ENCODE results near the gene ITGAL. TPM values are rescaled to one million over a fixed set of nuclear protein-coding genes. Genes with fewer than 3 reads are reported as not detected.

The ITGAL gene
- total RNA-seq (1 to 10 TPM; 1.2 to 4.9 TPM), polyA plus RNA-seq (ENCODE audit: insufficient read length in 2 of 2) (1 to 10 TPM; 2.5 to 4.8 TPM)
- long read RNA-seq, donor 1: 0 reads
- long read RNA-seq, donor 2: 0 reads
- long read RNA-seq, donor 3: 0 reads
- long read RNA-seq, donor 4: 0 reads

- H3K9me3 ChIP-seq (ENCODE audit: control insufficient read depth, insufficient read depth, low read length): no peaks in the 10 kb centered on the region
- H3K27ac ChIP-seq (ENCODE audit: low read depth, low read length): no peak within 1 kb of the TSS
- H3K4me1 ChIP-seq (ENCODE audit: control insufficient read depth, insufficient read depth, low read length): no peaks in the 10 kb centered on the region
- no peaks in the 10 kb centered on the region for H3K36me3 ChIP-seq (ENCODE audit: control insufficient read depth, insufficient read depth, low read length)
- no peak for DNase-seq (ENCODE audit: low read depth in 4 of 6, low spot score in 6 of 6)
- 72% methylated on average over 7 of the region's 8 CpGs for whole genome bisulfite sequencing (ENCODE audit: insufficient coverage)
- H3K4me3 ChIP-seq (ENCODE audit: low read depth, low read length): no peak within 1 kb of the TSS
- peaks cover 27% of the 10 kb centered on the region for H3K27me3 ChIP-seq (ENCODE audit: control insufficient read depth, insufficient read depth, low read length)
These were observed at the start of gene ITGAL for GRCh38 chr16:30472328-30472942. TSS of gene ITGAL (plus strand) at chr16:30472742. CDS start at chr16:30472838, 96 bp downstream.

GRCh38 chr16:30428055-30428454 lies 44.5 kb upstream of the ITGAL start:
- peaks cover 35% of the 10 kb centered on the region for H3K36me3 ChIP-seq (ENCODE audit: control insufficient read depth, insufficient read depth, low read length)
- whole genome bisulfite sequencing (ENCODE audit: insufficient coverage): 98% methylated on average over 4 of the region's 4 CpGs
- DNase-seq (ENCODE audit: low read depth in 4 of 6, low spot score in 6 of 6): no peak
- no peaks in the 10 kb centered on the region for H3K27me3 ChIP-seq (ENCODE audit: control insufficient read depth, insufficient read depth, low read length)
- H3K4me3 ChIP-seq (ENCODE audit: low read depth, low read length): no peak overlapping the region
- H3K27ac ChIP-seq (ENCODE audit: low read depth, low read length): no peak overlapping the region
- H3K4me1 ChIP-seq (ENCODE audit: control insufficient read depth, insufficient read depth, low read length): peaks cover 21% of the 10 kb centered on the region
- H3K9me3 ChIP-seq (ENCODE audit: control insufficient read depth, insufficient read depth, low read length): no peaks in the 10 kb centered on the region

DNA sequence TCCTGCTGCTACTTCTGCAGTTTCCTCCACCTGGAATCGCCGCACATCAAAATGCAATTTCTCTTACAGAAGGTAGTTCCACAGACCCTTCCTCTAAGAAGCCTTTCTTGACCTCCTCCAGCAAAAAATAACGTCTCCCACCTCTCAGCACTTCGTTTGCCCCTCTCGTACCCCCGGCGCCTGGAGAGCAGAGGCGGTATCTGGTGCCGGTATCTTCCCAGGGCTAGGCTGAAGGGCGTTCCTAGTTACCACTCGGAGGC lies 43.2 kb upstream of the ITGAL start:
- Histone ChIP-seq H3K36me3 (ENCODE audit: control insufficient read depth, insufficient read depth, low read length) (peaks cover 25% of the 10 kb centered on the region), H3K4me3 (ENCODE audit: low read depth, low read length) (peak overlapping the region; percentile 59), H3K27me3 (ENCODE audit: control insufficient read depth, insufficient read depth, low read length) (no peaks in the 10 kb centered on the region), H3K9me3 (ENCODE audit: control insufficient read depth, insufficient read depth, low read length) (no peaks in the 10 kb centered on the region), H3K4me1 (ENCODE audit: control insufficient read depth, insufficient read depth, low read length) (peaks cover 21% of the 10 kb centered on the region), H3K27ac (ENCODE audit: low read depth, low read length) (peak overlapping the region; percentile 49)
- WGBS (ENCODE audit: insufficient coverage): 4% methylated on average over 11 of the region's 11 CpGs
- no peak for DNase-seq (ENCODE audit: low read depth in 4 of 6, low spot score in 6 of 6)

GRCh38 chr16:30429678-30430427 lies 42.7 kb upstream of the ITGAL start, which contains the start of gene DCTPP1:
TSS of gene DCTPP1 (minus strand) at chr16:30430030. CDS start at chr16:30429980, 50 bp downstream.
- Histone ChIP-seq H3K27ac (ENCODE audit: low read depth, low read length) (peak within 1 kb of the TSS; percentile 49), H3K36me3 (ENCODE audit: control insufficient read depth, insufficient read depth, low read length) (peaks cover 20% of the 10 kb centered on the region), H3K4me3 (ENCODE audit: low read depth, low read length) (peak within 1 kb of the TSS; percentile 59), H3K4me1 (ENCODE audit: control insufficient read depth, insufficient read depth, low read length) (peaks cover 21% of the 10 kb centered on the region), H3K27me3 (ENCODE audit: control insufficient read depth, insufficient read depth, low read length) (no peaks in the 10 kb centered on the region), H3K9me3 (ENCODE audit: control insufficient read depth, insufficient read depth, low read length) (no peaks in the 10 kb centered on the region)
- WGBS (ENCODE audit: insufficient coverage): under 1% methylated on average over 39 of the region's 49 CpGs
- peak; percentile 93 to 100 (median 96) for DNase-seq (ENCODE audit: low read depth in 4 of 6, low spot score in 6 of 6)

DNA sequence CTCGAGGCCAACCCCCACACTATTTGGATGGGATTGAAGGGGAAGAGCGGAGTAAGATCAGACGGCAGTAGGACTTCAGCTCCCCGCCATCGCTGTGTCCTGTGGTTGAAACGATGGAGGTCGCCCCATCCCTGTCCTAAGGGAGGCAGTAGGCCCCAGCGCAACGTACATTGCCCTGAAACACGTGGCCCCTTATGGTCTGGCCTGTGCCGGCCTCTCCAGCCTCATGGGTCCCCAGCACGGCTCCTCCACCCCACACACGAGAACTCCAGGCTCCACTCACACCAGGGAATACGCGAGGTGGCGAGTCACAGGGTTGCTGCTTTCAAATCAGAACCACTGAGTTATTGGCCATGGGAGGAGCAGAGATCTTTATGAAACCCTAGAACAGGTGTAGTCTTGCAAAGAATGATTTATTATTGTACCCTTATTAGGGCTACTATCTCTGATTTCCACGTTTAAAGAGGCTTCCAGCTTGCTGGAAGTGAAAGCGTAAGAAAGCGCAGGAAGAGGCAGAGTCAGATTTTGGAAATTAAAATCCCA lies 42.0 kb upstream of the ITGAL start:
- H3K27me3 ChIP-seq (ENCODE audit: control insufficient read depth, insufficient read depth, low read length): no peaks in the 10 kb centered on the region
- H3K9me3 ChIP-seq (ENCODE audit: control insufficient read depth, insufficient read depth, low read length): no peaks in the 10 kb centered on the region
- DNase-seq (ENCODE audit: low read depth in 4 of 6, low spot score in 6 of 6): no peak
- H3K4me1 ChIP-seq (ENCODE audit: control insufficient read depth, insufficient read depth, low read length): peaks cover 21% of the 10 kb centered on the region
- 35% methylated on average over 8 of the region's 19 CpGs for WGBS (ENCODE audit: insufficient coverage)
- H3K36me3 ChIP-seq (ENCODE audit: control insufficient read depth, insufficient read depth, low read length): peaks cover 14% of the 10 kb centered on the region
- peak overlapping the region; percentile 59 for H3K4me3 ChIP-seq (ENCODE audit: low read depth, low read length)
- peak overlapping the region; percentile 49 for H3K27ac ChIP-seq (ENCODE audit: low read depth, low read length)

- H3K4me3 ChIP-seq (ENCODE audit: low read depth, low read length): no peak overlapping the region
- no peaks in the 10 kb centered on the region for H3K9me3 ChIP-seq (ENCODE audit: control insufficient read depth, insufficient read depth, low read length)
- no peak for DNase-seq (ENCODE audit: low read depth in 4 of 6, low spot score in 6 of 6)
- H3K27me3 ChIP-seq (ENCODE audit: control insufficient read depth, insufficient read depth, low read length): no peaks in the 10 kb centered on the region
- WGBS (ENCODE audit: insufficient coverage): 64% methylated on average over 4 of the region's 4 CpGs
- H3K27ac ChIP-seq (ENCODE audit: low read depth, low read length): no peak overlapping the region
- H3K4me1 ChIP-seq (ENCODE audit: control insufficient read depth, insufficient read depth, low read length): peaks cover 7% of the 10 kb centered on the region
- no peaks in the 10 kb centered on the region for H3K36me3 ChIP-seq (ENCODE audit: control insufficient read depth, insufficient read depth, low read length)
These were observed 37.7 kb upstream of the ITGAL start for GRCh38 chr16:30434852-30435251.

- no peaks in the 10 kb centered on the region for H3K4me1 ChIP-seq (ENCODE audit: control insufficient read depth, insufficient read depth, low read length)
- no peaks in the 10 kb centered on the region for H3K9me3 ChIP-seq (ENCODE audit: control insufficient read depth, insufficient read depth, low read length)
- H3K4me3 ChIP-seq (ENCODE audit: low read depth, low read length): no peak overlapping the region
- H3K36me3 ChIP-seq (ENCODE audit: control insufficient read depth, insufficient read depth, low read length): peaks cover 3% of the 10 kb centered on the region
- H3K27me3 ChIP-seq (ENCODE audit: control insufficient read depth, insufficient read depth, low read length): no peaks in the 10 kb centered on the region
- no peak for DNase-seq (ENCODE audit: low read depth in 4 of 6, low spot score in 6 of 6)
- no peak overlapping the region for H3K27ac ChIP-seq (ENCODE audit: low read depth, low read length)
- WGBS (ENCODE audit: insufficient coverage): 78% methylated on average over 3 of the region's 3 CpGs
These were observed 35.0 kb upstream of the ITGAL start for GRCh38 chr16:30437511-30438046.

GRCh38 chr16:30438835-30439234 lies 33.7 kb upstream of the ITGAL start:
- H3K27me3 ChIP-seq (ENCODE audit: control insufficient read depth, insufficient read depth, low read length): no peaks in the 10 kb centered on the region
- DNase-seq (ENCODE audit: low read depth in 4 of 6, low spot score in 6 of 6): no peak
- H3K27ac ChIP-seq (ENCODE audit: low read depth, low read length): no peak overlapping the region
- no peak overlapping the region for H3K4me3 ChIP-seq (ENCODE audit: low read depth, low read length)
- 93% methylated on average over 4 of the region's 5 CpGs for WGBS (ENCODE audit: insufficient coverage)
- no peaks in the 10 kb centered on the region for H3K4me1 ChIP-seq (ENCODE audit: control insufficient read depth, insufficient read depth, low read length)
- H3K9me3 ChIP-seq (ENCODE audit: control insufficient read depth, insufficient read depth, low read length): peaks cover 2% of the 10 kb centered on the region
- H3K36me3 ChIP-seq (ENCODE audit: control insufficient read depth, insufficient read depth, low read length): peaks cover 8% of the 10 kb centered on the region

- Histone ChIP-seq H3K9me3 (ENCODE audit: control insufficient read depth, insufficient read depth, low read length) (peaks cover 2% of the 10 kb centered on the region), H3K4me3 (ENCODE audit: low read depth, low read length) (no peak overlapping the region), H3K27me3 (ENCODE audit: control insufficient read depth, insufficient read depth, low read length) (no peaks in the 10 kb centered on the region), H3K36me3 (ENCODE audit: control insufficient read depth, insufficient read depth, low read length) (peaks cover 12% of the 10 kb centered on the region), H3K27ac (ENCODE audit: low read depth, low read length) (no peak overlapping the region), H3K4me1 (ENCODE audit: control insufficient read depth, insufficient read depth, low read length) (peaks cover 9% of the 10 kb centered on the region)
- DNase-seq (ENCODE audit: low read depth in 4 of 6, low spot score in 6 of 6): no peak
- 83% methylated on average over 1 of the region's 6 CpGs for WGBS (ENCODE audit: insufficient coverage)
These were observed 32.7 kb upstream of the ITGAL start for GRCh38 chr16:30439720-30440348.
